Activated naive CD4-positive, alpha-beta T cell treated with anti-CD3 and anti-CD28 coated beads for 36 hours (primary cell): ENCODE measurements around the gene CACNA1I. TPM values are rescaled to one million over a fixed set of nuclear protein-coding genes. Genes with fewer than 3 reads are reported as not detected.

Experiments used
- CTCF ChIA-PET: fragments of 350-600 bp; sonication (Branson Sonifier 250); formaldehyde crosslinking; loops from one replicate; lab custom pipeline; 2021; ENCODE audit warnings: antibody characterized with exemption; lab: Charles Lee
- DNase-seq: peaks from one replicate; pipeline ENCODE4 v3.0.0-alpha.2; 2020
- H3K27ac Mint-ChIP-seq: one replicate; pipeline ENCODE4 v1.8.0; 2021; ENCODE audit warnings: mild to moderate bottlenecking, mixed read lengths
- H3K27me3 Mint-ChIP-seq: one replicate; pipeline ENCODE4 v1.8.0; 2021; ENCODE audit warnings: low read depth, mixed read lengths
- H3K36me3 Mint-ChIP-seq: one replicate; pipeline ENCODE4 v1.8.0; 2021; ENCODE audit warnings: low read depth, mixed read lengths
- H3K4me1 Mint-ChIP-seq: one replicate; pipeline ENCODE4 v1.8.0; 2021; ENCODE audit warnings: low read depth, mixed read lengths
- H3K4me3 Mint-ChIP-seq: one replicate; pipeline ENCODE4 v1.8.0; 2021; ENCODE audit warnings: mild to moderate bottlenecking, moderate library complexity, mixed read lengths
- H3K9me3 Mint-ChIP-seq: one replicate; pipeline ENCODE4 v1.8.0; 2021; ENCODE audit warnings: mixed read lengths
- intact Hi-C: fragments of 100-400 bp; cut with micrococcal nuclease; formaldehyde crosslinking; loops from one replicate; pipeline ENCODE4 v1.15.1; 2023
- total RNA-seq, 2 experiments: library from RNA; stranded (reverse); gene quantifications; one replicate each; pipeline ENCODE4 v1.2.3, GENCODE V29; 2021

Gene CACNA1I
- total RNA-seq, 2 experiments from 2014 or later = 0.27 to 0.31 TPM

GRCh38 chr22:39631381-39632286 lies 61.1 kb downstream of the CACNA1I start:
- Mint-ChIP-seq H3K27me3 (no peaks in the 10 kb centered on the region), H3K9me3 (no peaks in the 10 kb centered on the region), H3K4me3 (no peak overlapping the region), H3K4me1 (peaks cover 12% of the 10 kb centered on the region), H3K27ac (no peak overlapping the region), H3K36me3 (no peaks in the 10 kb centered on the region)
- no peak for DNase-seq
- CTCF ChIA-PET = interaction anchor here (0.6 kb wide), 1 partner anchor 797 kb away, joined by 3 read pairs; no protein-coding TSS in a partner anchor
- intact Hi-C loops = no loop called here

GRCh38 chr22:39634530-39635405 lies 64.2 kb downstream of the CACNA1I start:
- Mint-ChIP-seq H3K4me1 (peaks cover 12% of the 10 kb centered on the region), H3K9me3 (peaks cover 2% of the 10 kb centered on the region), H3K36me3 (no peaks in the 10 kb centered on the region), H3K4me3 (no peak overlapping the region), H3K27me3 (no peaks in the 10 kb centered on the region), H3K27ac (no peak overlapping the region)
- intact Hi-C loops = no loop called here
- CTCF ChIA-PET = interaction anchor here (0.6 kb wide), 1 partner anchor 384 kb away, joined by 3 read pairs; no protein-coding TSS in a partner anchor
- DNase-seq = peak; percentile 58

GRCh38 chr22:39635719-39636118 lies 65.2 kb downstream of the CACNA1I start:
- no peak overlapping the region for H3K4me3 Mint-ChIP-seq
- intact Hi-C loops = no loop called here
- peaks cover 3% of the 10 kb centered on the region for H3K9me3 Mint-ChIP-seq
- H3K36me3 Mint-ChIP-seq = no peaks in the 10 kb centered on the region
- CTCF ChIA-PET = interaction anchor here (0.6 kb wide), 1 partner anchor 383 kb away, joined by 3 read pairs; no protein-coding TSS in a partner anchor
- no peaks in the 10 kb centered on the region for H3K27me3 Mint-ChIP-seq
- H3K27ac Mint-ChIP-seq = no peak overlapping the region
- no peak for DNase-seq
- H3K4me1 Mint-ChIP-seq = peaks cover 12% of the 10 kb centered on the region

GRCh38 chr22:39638958-39639357 lies 68.4 kb downstream of the CACNA1I start:
- H3K4me1 Mint-ChIP-seq = peaks cover 8% of the 10 kb centered on the region
- no peaks in the 10 kb centered on the region for H3K36me3 Mint-ChIP-seq
- H3K4me3 Mint-ChIP-seq = no peak overlapping the region
- CTCF ChIA-PET = interaction anchor here (0.5 kb wide), 1 partner anchor 72 kb away, joined by 3 read pairs; no protein-coding TSS in a partner anchor
- H3K27me3 Mint-ChIP-seq = no peaks in the 10 kb centered on the region
- DNase-seq = no peak
- H3K9me3 Mint-ChIP-seq = peaks cover 3% of the 10 kb centered on the region
- intact Hi-C loops = no loop called here
- no peak overlapping the region for H3K27ac Mint-ChIP-seq

GRCh38 chr22:39641660-39642310 lies 71.2 kb downstream of the CACNA1I start:
- CTCF ChIA-PET = interaction anchor here (0.6 kb wide), 1 partner anchor 19 kb away, joined by 3 read pairs; no protein-coding TSS in a partner anchor
- peaks cover 3% of the 10 kb centered on the region for H3K9me3 Mint-ChIP-seq
- no peaks in the 10 kb centered on the region for H3K4me1 Mint-ChIP-seq
- H3K27ac Mint-ChIP-seq = no peak overlapping the region
- no peak overlapping the region for H3K4me3 Mint-ChIP-seq
- H3K36me3 Mint-ChIP-seq = no peaks in the 10 kb centered on the region
- DNase-seq = no peak
- H3K27me3 Mint-ChIP-seq = no peaks in the 10 kb centered on the region
- intact Hi-C loops = no loop called here

- CTCF ChIA-PET = interaction anchor here (0.6 kb wide), 1 partner anchor 284 kb away, joined by 4 read pairs; no protein-coding TSS in a partner anchor
- Mint-ChIP-seq H3K4me1 (no peaks in the 10 kb centered on the region), H3K27ac (no peak overlapping the region), H3K4me3 (no peak overlapping the region), H3K9me3 (peaks cover 3% of the 10 kb centered on the region), H3K27me3 (no peaks in the 10 kb centered on the region), H3K36me3 (no peaks in the 10 kb centered on the region)
- intact Hi-C loops = no loop called here
- DNase-seq = no peak
Observed at GRCh38 chr22:39643311-39644083, 72.9 kb downstream of the CACNA1I start.

- DNase-seq = no peak
- no peaks in the 10 kb centered on the region for H3K9me3 Mint-ChIP-seq
- H3K4me3 Mint-ChIP-seq = no peak overlapping the region
- intact Hi-C loops = no loop called here
- no peak overlapping the region for H3K27ac Mint-ChIP-seq
- no peaks in the 10 kb centered on the region for H3K36me3 Mint-ChIP-seq
- H3K4me1 Mint-ChIP-seq = no peaks in the 10 kb centered on the region
- no peaks in the 10 kb centered on the region for H3K27me3 Mint-ChIP-seq
- CTCF ChIA-PET = no interaction called here
Observed at GRCh38 chr22:39645532-39645931, 75.0 kb downstream of the CACNA1I start.

GRCh38 chr22:39646398-39647063 lies 76.0 kb downstream of the CACNA1I start:
- Mint-ChIP-seq H3K4me3 (no peak overlapping the region), H3K4me1 (no peaks in the 10 kb centered on the region), H3K27me3 (no peaks in the 10 kb centered on the region), H3K9me3 (no peaks in the 10 kb centered on the region), H3K36me3 (no peaks in the 10 kb centered on the region), H3K27ac (no peak overlapping the region)
- no peak for DNase-seq
- intact Hi-C loops = no loop called here
- CTCF ChIA-PET = no interaction called here

- Mint-ChIP-seq H3K4me1 (no peaks in the 10 kb centered on the region), H3K36me3 (no peaks in the 10 kb centered on the region), H3K27ac (no peak overlapping the region), H3K9me3 (no peaks in the 10 kb centered on the region), H3K27me3 (no peaks in the 10 kb centered on the region), H3K4me3 (no peak overlapping the region)
- no peak for DNase-seq
- CTCF ChIA-PET = no interaction called here
- intact Hi-C loops = no loop called here
Observed at GRCh38 chr22:39647836-39648629, 77.5 kb downstream of the CACNA1I start.

GRCh38 chr22:39648630-39648950 lies 78.0 kb downstream of the CACNA1I start:
- intact Hi-C loops = no loop called here
- Mint-ChIP-seq H3K9me3 (no peaks in the 10 kb centered on the region), H3K4me1 (no peaks in the 10 kb centered on the region), H3K36me3 (no peaks in the 10 kb centered on the region), H3K27ac (no peak overlapping the region), H3K27me3 (no peaks in the 10 kb centered on the region), H3K4me3 (no peak overlapping the region)
- no peak for DNase-seq
- CTCF ChIA-PET = no interaction called here
